ENCODE data around the gene SHROOM3.

SHROOM3 gene

DNA sequence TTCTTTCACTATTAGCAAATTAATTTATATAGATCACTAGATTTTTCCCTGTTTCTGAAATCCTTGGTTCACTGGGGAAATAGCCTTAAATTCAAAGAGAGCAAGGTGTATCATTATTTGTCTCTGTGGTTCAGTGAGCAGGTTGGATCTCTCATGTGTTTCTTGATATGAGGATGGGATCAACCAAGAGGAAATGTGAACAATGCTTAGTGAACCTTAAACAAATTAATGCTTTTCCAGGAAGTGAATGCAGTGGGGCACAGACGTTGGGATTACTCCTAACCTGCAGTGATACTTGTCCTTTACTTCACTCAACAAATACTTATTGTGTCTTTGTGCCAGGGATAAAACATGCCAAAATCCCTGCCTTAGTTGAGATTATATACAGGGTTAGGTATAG lies 193.2 kb downstream of the SHROOM3 start:
- no peak for DNase-seq

DNA sequence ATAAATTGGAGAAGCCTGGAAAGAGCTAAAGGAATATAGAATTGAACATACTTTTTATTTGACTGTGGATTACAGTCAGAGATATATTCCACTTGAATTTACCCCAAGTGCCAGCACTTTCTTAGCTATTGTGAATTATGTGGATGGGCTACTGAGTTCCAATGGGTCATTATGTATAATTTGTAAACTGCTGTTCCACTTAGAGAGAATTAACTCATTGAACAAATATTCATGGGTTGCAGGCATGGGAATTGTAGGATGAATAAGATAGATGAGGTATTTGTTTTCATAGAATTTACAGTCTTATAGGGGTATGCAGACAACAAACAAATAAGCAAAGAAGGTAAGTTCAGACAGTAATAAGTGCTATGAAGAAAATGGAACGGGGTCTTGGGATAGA lies 195.7 kb downstream of the SHROOM3 start:
- no peak for DNase-seq

DNA sequence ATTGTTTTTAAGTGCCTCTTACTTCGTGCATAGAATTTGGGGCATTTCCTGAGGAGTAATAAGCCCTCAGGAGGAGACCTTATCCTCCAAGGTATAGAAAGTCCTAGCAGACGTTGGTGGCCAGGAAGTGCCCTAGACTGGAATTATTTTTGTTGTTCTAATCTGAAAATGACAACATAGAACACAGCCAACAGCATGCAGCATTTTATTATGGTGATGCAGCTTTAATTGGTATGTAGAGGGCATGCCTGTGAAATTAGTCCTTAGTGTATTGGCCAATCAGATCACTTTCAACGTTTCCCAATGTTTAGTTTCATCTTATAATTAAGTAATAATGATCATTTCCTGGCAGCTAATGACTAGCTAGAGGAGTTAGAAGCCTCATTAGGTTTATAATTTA lies 199.2 kb downstream of the SHROOM3 start:
- no peak for DNase-seq

DNA sequence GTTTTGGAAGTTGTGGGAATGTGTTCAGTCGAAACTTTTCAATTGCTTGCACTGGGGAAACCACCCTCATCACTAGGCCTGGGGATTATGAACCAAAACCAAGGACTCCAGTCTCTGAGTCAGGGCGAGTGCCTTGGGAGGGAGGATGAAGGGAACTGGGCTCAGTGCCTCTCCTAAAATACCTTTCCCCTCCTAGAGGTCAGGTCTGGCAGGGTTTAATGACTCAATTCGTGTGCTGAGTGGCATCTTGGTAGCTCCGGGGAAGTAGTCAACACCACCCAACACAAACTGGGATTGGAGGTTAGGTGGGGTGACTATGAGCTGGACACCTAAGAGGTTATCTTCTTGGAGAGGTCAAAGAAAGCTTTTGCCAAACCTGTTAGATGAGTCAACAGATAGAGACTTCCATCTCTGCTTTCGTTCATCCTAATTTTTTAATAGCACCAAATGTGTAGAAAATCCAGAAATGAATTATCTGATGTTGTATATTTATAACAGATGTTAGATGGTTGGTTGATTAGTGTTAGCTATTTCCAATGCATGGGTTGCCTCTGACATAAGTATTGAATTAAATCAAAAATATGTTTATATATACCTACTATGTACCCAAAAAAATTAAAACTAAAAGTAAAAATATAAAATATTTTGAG lies 202.8 kb downstream of the SHROOM3 start:
- no peak for DNase-seq

DNA sequence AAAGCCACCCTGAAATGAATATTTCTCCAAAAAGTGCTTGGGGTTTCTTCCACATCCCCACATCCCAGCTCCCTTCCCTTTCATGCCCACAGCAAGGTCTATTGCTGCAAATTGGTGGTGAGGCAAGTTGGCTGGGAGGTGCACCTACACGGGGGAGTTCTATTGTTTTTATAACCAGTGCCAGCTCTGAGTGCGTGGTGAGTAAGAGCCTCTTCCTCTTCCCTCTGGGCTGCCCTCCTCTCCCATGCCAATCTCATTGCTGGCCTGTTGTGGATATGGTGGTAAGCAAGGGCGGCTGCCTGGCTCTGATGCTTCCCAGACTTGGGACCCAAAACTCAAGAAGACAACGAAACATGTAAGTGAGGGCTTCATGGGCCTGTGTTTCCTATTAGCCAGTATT lies 204.3 kb downstream of the SHROOM3 start:
- no peak for DNase-seq

DNA sequence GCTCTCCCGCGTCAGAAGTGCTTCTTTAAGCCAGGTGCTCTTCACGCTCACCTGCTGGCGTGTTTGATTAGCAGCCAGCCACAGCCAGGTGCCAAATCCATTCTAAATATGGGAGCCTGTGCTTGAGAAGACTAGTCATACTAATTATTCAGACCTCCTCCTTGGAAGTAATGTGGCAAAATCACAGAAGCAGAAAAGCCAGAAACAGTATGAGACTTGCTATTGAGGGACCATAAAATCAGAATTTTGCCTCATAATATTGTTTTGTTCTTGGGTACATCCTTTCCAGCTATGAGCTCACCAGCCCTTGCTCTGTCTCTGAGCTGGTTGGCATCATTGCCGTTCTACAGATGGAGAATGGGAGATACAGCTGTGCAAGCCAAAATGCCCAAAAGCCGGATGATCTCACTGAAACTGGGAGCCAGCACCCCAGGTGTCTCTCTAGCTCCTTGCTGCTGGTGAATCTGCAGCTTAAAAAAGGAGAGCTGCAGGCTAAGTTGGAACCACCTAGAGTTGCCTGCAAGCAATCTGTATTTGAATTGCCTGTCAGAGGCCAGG lies 205.4 kb downstream of the SHROOM3 start:
- DNase-seq = no peak

DNA sequence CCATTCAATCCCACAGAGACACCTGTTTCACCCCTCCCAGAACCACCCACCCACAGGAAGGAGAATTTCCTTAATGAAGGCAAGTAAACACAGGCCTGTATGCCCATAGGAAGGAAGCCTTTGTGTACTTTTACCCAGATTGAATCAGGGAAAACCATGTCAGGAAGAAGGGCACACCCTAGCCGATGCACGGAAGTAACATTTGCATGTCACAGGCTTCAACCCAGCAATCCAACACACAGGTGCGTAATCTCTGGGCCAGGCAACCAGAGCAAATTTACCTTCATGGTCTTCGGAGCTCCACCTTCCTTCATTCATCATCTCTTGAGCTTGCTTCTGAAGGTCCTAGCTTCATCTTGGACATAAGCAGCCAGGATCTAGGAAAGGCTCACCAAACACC lies 206.3 kb downstream of the SHROOM3 start:
- no peak for DNase-seq

DNA sequence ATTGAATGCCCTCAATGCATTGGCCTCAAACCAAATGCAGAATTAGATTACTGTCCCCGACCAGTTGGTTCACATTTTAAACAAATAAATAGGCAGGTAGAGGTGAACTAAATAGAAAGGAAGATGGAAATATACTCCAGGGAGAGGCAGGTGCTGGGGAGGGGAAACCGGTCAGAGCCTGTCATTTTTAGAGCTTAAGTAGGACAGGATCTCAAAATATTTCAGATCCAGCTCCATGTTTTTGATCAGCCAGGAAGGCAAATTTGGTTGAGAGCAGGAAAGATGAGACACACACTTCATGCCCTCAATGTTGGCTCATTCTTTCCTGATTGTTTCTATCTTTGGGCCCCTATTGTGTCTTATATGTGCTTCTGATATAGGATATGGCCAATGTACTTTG lies 206.7 kb downstream of the SHROOM3 start:
- DNase-seq = no peak

DNA sequence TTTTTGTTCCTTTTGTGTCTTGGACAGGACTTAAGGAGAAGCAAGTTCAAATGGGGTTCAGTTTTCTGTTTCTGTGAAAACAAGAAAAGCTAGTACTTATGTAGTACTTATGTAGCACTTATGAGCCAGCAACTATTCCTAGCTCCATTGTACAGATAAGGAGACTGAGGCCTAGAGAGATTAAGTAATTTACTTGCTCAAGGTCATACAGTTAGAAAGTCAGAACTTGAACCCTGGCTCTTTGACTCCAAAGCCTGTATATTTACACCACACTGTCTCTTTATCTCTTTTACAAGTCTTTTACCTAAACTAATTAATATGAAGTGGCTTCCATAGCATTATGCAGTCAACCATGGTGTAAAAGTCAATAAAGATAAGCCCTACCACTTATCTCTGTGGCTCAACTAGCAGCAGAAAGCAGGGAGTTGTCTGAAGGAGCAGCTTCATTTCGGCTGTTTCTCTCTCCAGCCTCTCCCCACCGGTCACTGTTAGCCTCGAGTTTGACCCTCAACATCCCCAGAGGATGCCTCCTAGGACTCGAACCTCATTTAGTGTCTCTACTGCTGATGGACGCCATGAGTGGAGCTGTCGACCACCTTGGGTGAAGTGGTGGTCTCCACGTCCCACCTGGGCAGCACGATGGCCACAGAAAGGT lies 209.9 kb downstream of the SHROOM3 start:
- no peak for DNase-seq

DNA sequence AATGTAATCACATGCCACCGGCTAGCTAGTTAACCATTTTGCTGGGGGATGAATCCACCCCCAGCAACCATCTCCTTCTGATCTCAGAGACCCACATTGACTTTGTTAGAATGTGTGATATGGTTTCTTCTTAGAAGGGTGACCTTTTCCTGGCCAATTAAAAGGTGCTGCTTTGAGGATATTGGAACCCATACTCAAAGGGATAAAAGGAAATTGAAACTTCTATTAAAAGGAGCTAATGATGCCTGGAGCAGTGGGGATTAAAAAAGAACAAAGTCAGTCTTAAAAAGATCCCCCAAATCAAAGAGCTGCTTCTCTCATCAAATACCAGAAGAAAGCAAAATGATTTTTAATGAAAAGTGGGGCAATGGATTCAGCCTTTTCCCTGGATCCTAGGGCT lies 214.1 kb downstream of the SHROOM3 start:
- DNase-seq = no peak

DNA sequence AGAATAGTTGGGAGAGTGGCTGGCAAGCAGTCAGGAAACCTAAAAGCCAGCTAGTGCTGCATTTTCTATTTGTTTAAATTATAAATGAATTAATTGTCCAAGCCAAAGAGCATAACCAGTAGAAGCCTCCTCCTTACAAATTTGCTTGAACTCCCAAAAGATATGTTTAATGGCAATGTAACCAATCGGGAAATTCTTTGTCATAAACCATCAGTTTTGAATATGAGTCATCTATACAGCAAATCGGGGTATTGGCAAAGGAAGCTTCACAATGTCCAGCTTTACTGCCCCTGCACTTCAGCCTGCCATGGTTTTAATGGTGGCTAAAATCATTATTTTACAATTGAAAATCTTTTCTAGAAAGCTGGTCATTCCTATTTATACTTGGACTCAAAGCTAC lies 216.6 kb downstream of the SHROOM3 start:
- DNase-seq = no peak

DNA sequence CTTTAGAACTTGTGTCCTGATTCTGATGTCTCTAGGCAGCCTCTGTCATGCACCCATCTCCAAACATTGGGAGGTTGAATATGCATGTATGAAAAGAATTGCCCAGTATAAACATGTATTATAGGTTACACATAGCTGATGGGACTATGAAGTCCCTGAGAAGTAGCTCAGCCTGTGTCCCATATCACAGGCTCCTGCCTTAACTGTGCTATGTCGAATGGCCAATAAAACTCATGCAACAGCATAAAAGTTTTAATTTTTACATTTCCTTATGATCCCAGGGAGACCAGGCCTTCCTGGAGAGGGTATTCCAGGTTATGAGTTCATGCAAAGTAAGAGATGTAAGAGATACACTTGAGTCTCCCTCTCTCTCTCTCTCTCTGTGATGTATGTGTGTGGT lies 217.4 kb downstream of the SHROOM3 start:
- DNase-seq = no peak

DNA sequence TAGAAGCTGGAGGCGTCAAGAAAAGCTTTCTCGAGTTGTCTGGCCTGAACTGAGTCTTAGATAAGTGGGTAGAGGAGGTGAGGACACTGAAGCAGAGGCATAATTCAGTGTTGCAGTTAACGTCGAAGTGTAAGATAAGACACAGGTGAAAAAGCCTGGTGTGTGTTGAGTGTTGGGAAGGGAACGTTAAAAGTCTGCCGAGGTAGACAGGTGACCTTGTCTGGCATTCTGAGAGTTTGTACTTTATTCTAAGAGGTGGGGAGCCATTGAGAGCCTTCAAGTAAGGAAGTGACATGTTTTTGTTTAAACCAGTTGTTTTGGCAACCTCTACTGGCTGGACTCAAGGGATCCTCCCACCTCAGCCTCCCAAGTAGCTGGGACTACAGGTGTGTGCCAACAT lies 219.1 kb downstream of the SHROOM3 start:
- DNase-seq = no peak

DNA sequence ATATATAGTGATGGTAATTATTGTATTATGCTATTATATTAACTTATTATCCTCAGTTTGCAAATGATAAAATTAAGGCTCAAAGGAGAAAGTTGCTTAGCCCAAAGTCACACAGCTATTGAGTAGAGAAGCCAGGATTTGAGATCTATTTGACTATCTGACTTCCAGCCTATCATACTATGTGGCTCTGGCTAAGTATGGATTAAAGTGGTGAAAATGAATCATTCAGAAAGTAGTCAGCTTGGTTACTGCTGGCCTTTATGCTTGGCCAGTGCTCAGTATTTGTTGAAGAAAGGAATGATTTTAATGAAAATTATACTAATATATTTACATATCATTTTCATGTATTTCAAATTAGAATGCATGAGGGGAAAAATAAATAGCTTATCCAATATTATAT lies 219.8 kb downstream of the SHROOM3 start:
- DNase-seq = no peak

DNA sequence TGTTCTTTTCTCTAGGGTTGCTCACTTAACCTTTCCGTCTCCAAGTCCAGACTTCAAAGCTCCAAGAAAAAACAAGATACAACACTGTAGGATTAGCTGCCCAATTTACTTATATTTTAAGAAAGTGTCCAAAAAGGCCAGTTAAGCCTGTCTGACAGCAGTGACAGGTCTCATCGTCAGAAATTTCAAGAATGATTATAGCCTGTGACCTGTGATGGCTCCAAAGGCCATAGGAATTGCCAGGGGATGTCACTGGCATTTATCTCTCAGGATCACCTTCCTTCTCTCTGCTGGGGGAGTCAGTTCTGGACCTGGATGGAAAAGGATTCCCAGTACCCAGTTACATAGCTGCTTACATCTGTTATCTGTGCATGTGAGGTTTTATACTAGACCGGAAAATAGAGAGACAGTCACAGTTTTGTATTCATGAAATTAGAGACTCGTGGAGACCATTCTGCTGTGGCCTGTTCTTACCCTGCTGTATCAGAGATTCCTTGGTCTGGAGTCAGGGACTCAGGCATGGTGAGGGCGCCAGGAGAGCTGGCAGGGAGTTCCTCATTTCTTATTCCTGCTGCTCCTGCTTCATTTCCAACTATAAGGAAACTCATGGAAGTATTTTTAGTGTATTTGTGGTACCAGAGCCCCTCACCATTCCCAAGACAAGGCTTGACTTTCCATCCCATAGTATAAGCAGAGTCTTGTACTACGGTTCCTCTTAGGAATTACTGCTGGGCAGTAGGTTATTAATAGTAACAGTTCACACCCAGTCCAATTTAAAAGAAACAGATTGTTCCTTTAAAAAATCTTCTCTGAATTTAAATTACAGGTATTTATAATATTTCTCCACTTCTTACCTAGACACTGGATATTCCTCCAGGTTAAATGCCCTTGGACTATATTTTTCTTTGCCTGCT lies 220.8 kb downstream of the SHROOM3 start:
- no peak for DNase-seq

DNA sequence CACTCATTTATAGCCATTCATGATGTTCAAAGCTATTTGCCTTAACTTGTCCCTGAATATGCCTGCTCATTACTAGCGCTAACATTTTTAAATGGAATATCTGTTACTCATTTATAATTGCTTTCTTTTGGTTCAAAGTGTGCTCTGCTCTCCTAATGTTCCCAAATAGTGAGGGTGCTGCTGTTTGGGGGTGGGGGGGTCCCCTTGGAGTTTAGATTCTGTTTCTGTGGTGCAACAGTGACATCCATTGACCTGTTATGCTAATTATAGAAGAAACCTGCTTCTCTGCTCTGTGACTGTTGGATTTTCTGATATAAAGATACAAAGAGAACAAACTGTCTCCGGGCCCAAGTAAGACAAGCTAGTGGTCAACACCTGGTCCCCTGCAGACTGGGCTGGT lies 222.4 kb downstream of the SHROOM3 start:
- no peak for DNase-seq

DNA sequence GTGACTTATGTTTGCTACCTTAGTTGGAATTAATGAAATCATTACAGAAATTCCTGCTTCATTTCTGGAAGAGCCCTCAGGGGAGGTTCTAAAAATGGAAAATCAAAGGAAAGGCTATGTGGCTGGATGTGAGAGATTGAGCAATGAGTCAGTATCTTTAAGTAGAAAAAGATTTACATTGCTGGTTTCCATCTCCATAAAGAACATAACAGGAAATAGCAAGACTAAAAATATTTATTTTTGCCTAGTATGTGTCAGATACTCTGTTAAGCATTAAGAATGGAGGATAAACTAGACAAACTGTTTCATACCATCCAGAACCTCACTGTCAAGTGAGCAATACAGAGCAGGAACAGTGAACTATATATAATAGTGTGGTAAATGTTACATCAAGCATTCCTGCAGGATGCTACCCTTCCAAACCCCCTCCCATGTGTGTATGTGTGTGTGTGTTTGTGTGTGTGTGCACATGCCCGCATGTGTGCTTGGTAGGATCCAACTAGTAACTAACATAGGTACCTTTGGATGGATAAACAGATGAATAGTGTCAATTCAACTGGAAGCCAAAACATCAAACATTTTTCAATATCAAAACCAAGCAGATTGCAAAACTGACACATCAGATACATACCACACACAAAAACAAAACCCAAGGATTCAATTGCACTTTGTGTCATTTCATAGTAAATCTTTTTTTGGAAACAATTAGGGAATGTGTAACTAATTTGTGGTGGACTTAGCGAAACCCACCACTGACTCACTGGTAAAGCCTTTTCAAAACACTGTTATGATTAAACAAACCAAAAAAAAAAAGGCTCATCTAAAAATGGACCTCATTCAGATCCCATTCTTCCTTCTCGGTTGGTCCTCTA lies 223.4 kb downstream of the SHROOM3 start:
- no peak for DNase-seq

DNA sequence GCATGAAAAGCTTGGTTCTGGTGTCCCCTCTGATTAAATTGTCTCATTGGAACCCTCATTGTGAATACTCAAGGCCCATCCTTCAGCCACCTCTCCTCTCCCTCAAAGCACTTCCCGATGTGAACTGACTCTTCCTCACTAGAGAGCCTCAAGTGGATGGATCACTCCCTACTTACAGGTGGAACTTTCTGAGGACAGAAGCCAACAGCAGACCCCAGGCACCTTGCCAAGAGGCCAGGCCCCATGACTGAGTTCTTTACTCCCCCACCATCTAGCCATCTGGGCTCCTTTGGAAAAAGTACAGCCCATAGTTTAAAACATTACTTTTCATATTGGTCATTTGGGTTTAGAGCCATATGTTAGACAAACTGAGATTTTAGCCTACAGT lies 224.1 kb downstream of the SHROOM3 start:
- no peak for DNase-seq

DNA sequence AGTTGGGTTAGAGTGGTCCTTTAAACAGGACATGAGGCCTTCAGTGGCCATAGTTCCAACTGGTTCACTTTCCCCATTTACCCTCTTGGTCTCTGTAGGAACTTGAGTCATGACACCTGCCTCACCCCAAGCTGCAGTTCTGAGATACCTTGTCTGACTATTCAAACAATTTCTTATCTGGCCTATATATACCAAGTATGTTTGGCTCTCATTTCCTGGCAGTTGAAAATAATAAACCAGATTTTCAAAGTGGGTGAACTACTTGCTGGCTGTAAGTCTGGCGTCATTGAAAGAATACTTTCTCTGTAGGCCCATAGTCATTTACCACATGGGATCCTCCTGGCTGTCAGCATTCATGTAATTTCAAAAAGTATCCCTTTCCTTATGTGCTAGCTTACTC lies 228.8 kb downstream of the SHROOM3 start:
- DNase-seq = no peak

DNA sequence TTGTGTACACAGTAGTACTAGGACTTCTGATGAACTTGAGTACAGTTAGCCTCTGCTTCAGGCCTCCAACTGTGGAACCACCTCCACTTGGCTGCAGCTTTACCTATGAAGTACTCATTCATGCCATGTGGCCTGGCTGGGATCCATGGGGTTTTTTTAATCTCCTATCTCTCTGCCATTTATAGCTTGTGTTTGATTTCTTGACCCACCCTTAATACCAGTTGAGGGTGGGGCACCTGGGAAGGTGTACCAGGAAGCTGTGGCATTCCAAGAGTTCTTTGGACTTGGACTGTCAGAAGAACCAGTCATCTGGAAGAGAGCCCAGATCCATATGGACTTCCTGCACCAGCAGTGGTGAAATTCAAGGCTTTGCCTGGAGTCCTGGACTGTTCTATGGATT lies 230.1 kb downstream of the SHROOM3 start:
- DNase-seq = no peak

DNA sequence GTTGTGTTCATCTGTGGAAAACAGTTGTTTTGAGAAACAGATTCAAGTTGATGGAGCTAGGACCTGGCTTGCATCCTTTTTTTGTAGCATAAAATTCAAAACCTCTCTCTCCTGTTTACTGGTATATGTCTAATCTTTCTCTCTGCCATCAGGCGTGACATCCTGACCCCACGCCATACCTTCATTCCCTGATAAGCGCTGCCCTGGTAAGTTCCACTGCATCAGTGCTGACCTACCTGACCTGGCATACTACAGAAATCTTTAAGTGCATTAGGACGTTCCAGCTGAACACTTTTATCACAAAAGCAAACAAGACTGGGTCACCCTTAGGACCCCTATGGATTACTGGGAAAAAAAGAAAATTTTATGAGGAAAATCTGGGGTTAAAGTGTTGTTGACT lies 230.7 kb downstream of the SHROOM3 start:
- no peak for DNase-seq

DNA sequence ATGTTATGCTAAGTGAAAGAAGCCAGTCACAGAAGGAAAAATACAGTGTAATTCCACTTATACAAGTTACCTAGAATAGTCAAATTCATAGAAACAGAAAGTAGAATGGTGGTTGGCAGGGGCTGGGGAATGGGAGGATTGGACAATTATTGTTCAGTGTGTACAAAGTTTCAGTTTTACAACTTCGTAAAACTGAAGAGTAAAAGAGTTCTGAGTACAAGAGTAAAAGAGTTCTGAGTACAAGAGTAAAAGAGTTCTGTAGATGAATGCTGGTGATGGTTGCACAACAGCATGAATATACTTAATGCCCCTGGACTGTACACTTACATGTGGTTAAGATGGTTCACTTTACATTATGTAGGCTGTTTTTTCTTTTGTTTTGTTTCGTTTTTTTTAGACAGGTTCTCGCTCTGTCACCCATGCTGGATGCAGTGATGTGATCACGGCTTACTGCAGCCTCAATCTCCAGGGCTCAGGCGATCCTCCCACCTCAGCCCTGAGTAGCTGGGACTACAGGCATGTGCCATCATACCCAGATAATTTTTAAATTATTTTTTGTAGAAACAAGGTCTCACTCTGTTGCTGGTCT lies 232.0 kb downstream of the SHROOM3 start:
- DNase-seq = no peak
